MM.1S (cell line): ENCODE data around the gene LARP1.

Source experiments
- EZH2 ChIP-seq: fragments of 300-600 bp; sonication (generic); optimal IDR thresholded peaks from 2 replicates; pipeline ENCODE3; 2017; ENCODE audit warnings: low read depth, mild to moderate bottlenecking, antibody characterized with exemption, low read length, mixed read lengths
- EZH2phosphoT487 ChIP-seq: fragments of 300-600 bp; sonication (generic); IDR thresholded peaks from 2 replicates; pipeline ENCODE4 v1.6.1; 2018; ENCODE audit warnings: antibody characterized with exemption, low read length
- TF ChIP-seq, protein P1 (sequence below): fragments of 300-600 bp; sonication (generic); IDR thresholded peaks from 2 replicates; pipeline ENCODE4 v1.5.1; 2016; ENCODE audit warnings: antibody characterized with exemption, low read length, mixed read lengths

- TF ChIP-seq EZH2: no peak
- TF ChIP-seq, protein P1, sequence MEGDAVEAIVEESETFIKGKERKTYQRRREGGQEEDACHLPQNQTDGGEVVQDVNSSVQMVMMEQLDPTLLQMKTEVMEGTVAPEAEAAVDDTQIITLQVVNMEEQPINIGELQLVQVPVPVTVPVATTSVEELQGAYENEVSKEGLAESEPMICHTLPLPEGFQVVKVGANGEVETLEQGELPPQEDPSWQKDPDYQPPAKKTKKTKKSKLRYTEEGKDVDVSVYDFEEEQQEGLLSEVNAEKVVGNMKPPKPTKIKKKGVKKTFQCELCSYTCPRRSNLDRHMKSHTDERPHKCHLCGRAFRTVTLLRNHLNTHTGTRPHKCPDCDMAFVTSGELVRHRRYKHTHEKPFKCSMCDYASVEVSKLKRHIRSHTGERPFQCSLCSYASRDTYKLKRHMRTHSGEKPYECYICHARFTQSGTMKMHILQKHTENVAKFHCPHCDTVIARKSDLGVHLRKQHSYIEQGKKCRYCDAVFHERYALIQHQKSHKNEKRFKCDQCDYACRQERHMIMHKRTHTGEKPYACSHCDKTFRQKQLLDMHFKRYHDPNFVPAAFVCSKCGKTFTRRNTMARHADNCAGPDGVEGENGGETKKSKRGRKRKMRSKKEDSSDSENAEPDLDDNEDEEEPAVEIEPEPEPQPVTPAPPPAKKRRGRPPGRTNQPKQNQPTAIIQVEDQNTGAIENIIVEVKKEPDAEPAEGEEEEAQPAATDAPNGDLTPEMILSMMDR: no peak
- no peak for TF ChIP-seq EZH2phosphoT487
Measured at GRCh38 chr5:154762700-154763099, 7.5 kb downstream of the LARP1 start.
